Measurements from ENCODE around the gene OR4B1.
"Not testable (repeated sequence)": the region's sequence is repeated elsewhere in the genome, so short reads cannot be mapped to it uniquely, and the experiment has no call there.

OR4B1 gene
- total RNA-seq, result 0 reads per million in 4 donors

- DNase-seq, result no peak
Observed at GRCh38 chr11:48216510-48216909, at the start of gene OR4B1. Gene OR4B1, plus strand, starts transcription at chr11:48216810. Its CDS starts 0 bp downstream, at chr11:48216810.

- DNase-seq, result no peak
Observed at GRCh38 chr11:48167380-48167779, 49.2 kb upstream of the OR4B1 start.

GRCh38 chr11:48168815-48169214 lies 47.8 kb upstream of the OR4B1 start:
- no peak for DNase-seq

GRCh38 chr11:48169259-48169658 lies 47.4 kb upstream of the OR4B1 start:
- no peak for DNase-seq

- no peak for DNase-seq
Observed at GRCh38 chr11:48169717-48170116, 46.9 kb upstream of the OR4B1 start.

- DNase-seq, result no peak
Observed at GRCh38 chr11:48170241-48171233, 46.1 kb upstream of the OR4B1 start.

- DNase-seq, result peak; percentile 17 to 51 (median 43)
Observed at GRCh38 chr11:48172818-48173609, 43.6 kb upstream of the OR4B1 start.

GRCh38 chr11:48177661-48178060 lies 38.9 kb upstream of the OR4B1 start:
- no peak for DNase-seq

GRCh38 chr11:48180627-48181026 lies 36.0 kb upstream of the OR4B1 start:
- no peak for DNase-seq

GRCh38 chr11:48182860-48183526 lies 33.6 kb upstream of the OR4B1 start:
- DNase-seq, result no peak

GRCh38 chr11:48184452-48184851 lies 32.2 kb upstream of the OR4B1 start:
- no peak for DNase-seq

- peak in 3 of 5 donors; percentile 12 to 60 (median 13) for DNase-seq
Observed at GRCh38 chr11:48190906-48191654, 25.5 kb upstream of the OR4B1 start.

GRCh38 chr11:48193876-48194275 lies 22.7 kb upstream of the OR4B1 start:
- DNase-seq, result no peak

- no peak for DNase-seq
Observed at GRCh38 chr11:48207881-48208280, 8.7 kb upstream of the OR4B1 start.

GRCh38 chr11:48210052-48210451 lies 6.6 kb upstream of the OR4B1 start:
- DNase-seq, result no peak

GRCh38 chr11:48228761-48229160 lies 12.2 kb downstream of the OR4B1 start:
- no peak for DNase-seq

GRCh38 chr11:48230057-48230456 lies 13.4 kb downstream of the OR4B1 start:
- not testable (repeated sequence) for DNase-seq

GRCh38 chr11:48237727-48238126 lies 21.1 kb downstream of the OR4B1 start:
- DNase-seq, result no peak

GRCh38 chr11:48242501-48242900 lies 25.9 kb downstream of the OR4B1 start:
- DNase-seq, result no peak

- DNase-seq, result no peak
Observed at GRCh38 chr11:48244804-48245203, 28.2 kb downstream of the OR4B1 start, which contains the start of gene OR4X2. Gene OR4X2, plus strand, starts transcription at chr11:48245104. Its CDS starts 0 bp downstream, at chr11:48245104.

GRCh38 chr11:48248902-48249301 lies 32.3 kb downstream of the OR4B1 start:
- no peak for DNase-seq

- no peak for DNase-seq
Observed at GRCh38 chr11:48261600-48261999, 45.0 kb downstream of the OR4B1 start.

Data from T-helper 1 cell (primary cell).